ENCODE data around the gene PGBD5.

PGBD5 gene

DNA sequence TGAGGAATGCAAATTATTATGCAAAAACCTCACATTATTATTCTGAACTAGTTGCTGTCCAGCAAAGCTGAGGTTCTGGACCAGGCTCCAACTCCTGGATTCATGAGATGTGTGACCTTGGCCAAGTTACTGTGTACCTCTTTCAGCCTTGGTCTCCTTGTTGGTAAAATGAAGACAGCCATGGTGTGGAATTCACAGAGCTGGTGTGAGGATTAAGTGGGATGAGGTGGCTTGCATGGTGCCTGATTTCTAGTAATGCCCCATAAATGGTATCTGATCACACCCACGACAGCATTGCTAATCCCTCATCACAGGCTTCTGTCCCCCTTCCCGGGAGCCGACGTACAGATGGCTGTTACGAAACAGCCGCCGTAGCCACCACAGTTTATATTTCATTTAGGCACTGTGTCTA is 59.6 kb downstream of the PGBD5 start:
- H3K14ac ChIP-seq (ENCODE audit: low read length), result no peak overlapping the region
- no peaks in the 10 kb centered on the region for H3K9me3 ChIP-seq (replicated peaks in 1 of 2; ENCODE audit: control insufficient read depth in 2 of 2, insufficient read depth in 1 of 2, low read depth in 1 of 2, low read length in 2 of 2)
- no peak overlapping the region for H4K8ac ChIP-seq (ENCODE audit: low read depth, low read length)
- H2BK5ac ChIP-seq (ENCODE audit: low read length), result no peak overlapping the region
- no peak overlapping the region for H3K4ac ChIP-seq (ENCODE audit: low read length)
- no peak overlapping the region for H3K27ac ChIP-seq (replicated peaks; ENCODE audit: low read length)
- H3K18ac ChIP-seq (ENCODE audit: low read length), result no peak overlapping the region
- no peak overlapping the region for H3K23ac ChIP-seq (ENCODE audit: low read depth, low read length, poor library complexity)
- no peaks in the 10 kb centered on the region for H3K79me1 ChIP-seq (ENCODE audit: low read depth, low read length)
- DNase-seq (ENCODE audit: low spot score), result no peak
- H3K4me2 ChIP-seq (ENCODE audit: insufficient read depth, low read length, poor library complexity, severe bottlenecking), result no peak overlapping the region
- no CpG with 5 or more reads among the region's 7 CpGs for WGBS, 2 donors (ENCODE audit: extremely low coverage in 2 of 2, insufficient read length in 2 of 2, insufficient replicate concordance in 1 of 2)
- no peak overlapping the region for H4K91ac ChIP-seq (ENCODE audit: low read depth, low read length, poor library complexity)
- H2BK15ac ChIP-seq (ENCODE audit: low read length), result no peak overlapping the region
- no peaks in the 10 kb centered on the region for H3K27me3 ChIP-seq (ENCODE audit: control insufficient read depth in 3 of 3, insufficient read depth in 3 of 3, low read depth in 1 of 3, low read length in 3 of 3)
- peaks cover 0 to 2% of the 10 kb centered on the region in 2 donors for H3K4me1 ChIP-seq (ENCODE audit: control insufficient read depth in 2 of 2, insufficient read depth in 1 of 2, low read depth in 1 of 2, low read length in 2 of 2)
- H2AFZ ChIP-seq (ENCODE audit: low read length), result no peak overlapping the region
- H2BK12ac ChIP-seq (ENCODE audit: low read length), result no peak overlapping the region
- H3K36me3 ChIP-seq (replicated peaks in 1 of 2; ENCODE audit: control insufficient read depth in 2 of 2, insufficient read depth in 2 of 2, low read length in 2 of 2), result peaks cover 0 to 24% of the 10 kb centered on the region in 2 donors
- no peak overlapping the region for H2BK120ac ChIP-seq (ENCODE audit: low read depth, low read length)
- no peak overlapping the region for H3K4me3 ChIP-seq (ENCODE audit: low read length in 2 of 2)
- H3K9ac ChIP-seq (ENCODE audit: low read depth, low read length, poor library complexity), result no peak overlapping the region
- no peak overlapping the region for H2AK5ac ChIP-seq (ENCODE audit: low read depth, low read length)

DNA sequence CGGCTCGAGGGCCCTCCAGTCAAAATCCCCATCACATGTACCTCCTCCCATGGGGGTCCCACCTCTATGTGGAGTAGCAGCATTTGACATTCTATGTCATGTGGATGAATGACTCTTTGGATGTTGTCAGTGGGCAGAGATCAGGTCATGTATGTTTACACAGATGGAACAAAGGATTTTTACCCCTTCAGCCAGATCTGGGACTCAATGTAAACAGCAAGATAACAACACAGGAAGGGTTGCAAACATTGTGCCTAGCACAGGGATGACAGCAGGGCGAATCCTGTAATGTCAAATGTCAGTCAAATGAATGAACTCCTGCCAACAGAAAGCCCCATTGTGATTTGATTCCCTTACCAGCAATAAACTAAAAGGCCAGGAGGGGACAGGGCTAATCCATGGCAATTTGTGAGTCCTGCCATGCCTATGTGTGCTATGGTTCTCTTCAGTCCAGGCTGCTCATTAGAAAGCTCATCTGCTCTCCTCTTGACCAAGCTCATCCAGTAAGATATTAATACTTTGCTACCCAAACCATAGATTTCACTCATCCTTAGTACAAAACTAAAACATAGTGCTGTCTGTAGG is 60.3 kb downstream of the PGBD5 start:
- WGBS, 2 donors (ENCODE audit: extremely low coverage in 2 of 2, insufficient read length in 2 of 2, insufficient replicate concordance in 1 of 2), result no CpG with 5 or more reads among the region's 3 CpGs

DNA sequence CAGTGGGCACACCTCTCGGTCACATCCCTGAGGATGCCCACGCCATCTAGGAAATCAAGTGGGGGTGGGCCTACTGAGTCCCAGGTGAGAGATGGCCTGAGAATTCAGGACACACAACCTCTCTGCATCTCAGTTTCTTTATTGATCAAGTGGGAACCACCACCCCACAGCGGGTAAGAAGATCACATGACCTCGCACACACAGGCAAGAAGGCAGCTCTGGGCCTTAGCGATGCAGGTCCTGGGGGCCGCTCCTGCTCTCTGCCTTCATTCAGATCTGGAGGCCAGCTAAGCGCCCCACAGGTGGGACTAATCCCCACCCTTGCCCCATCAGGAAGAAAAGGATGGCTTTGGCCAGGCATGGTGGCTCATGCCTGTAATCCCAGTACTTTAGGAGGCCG is 63.2 kb downstream of the PGBD5 start:
- H3K18ac ChIP-seq (ENCODE audit: low read length), result no peak overlapping the region
- H3K4ac ChIP-seq (ENCODE audit: low read length), result no peak overlapping the region
- no peak overlapping the region for H3K4me2 ChIP-seq (ENCODE audit: insufficient read depth, low read length, poor library complexity, severe bottlenecking)
- H2BK15ac ChIP-seq (ENCODE audit: low read length), result no peak overlapping the region
- H3K27me3 ChIP-seq (ENCODE audit: control insufficient read depth in 3 of 3, insufficient read depth in 3 of 3, low read depth in 1 of 3, low read length in 3 of 3), result no peaks in the 10 kb centered on the region
- H3K14ac ChIP-seq (ENCODE audit: low read length), result no peak overlapping the region
- no peak overlapping the region for H2AFZ ChIP-seq (ENCODE audit: low read length)
- WGBS, 2 donors (ENCODE audit: extremely low coverage in 2 of 2, insufficient read length in 2 of 2, insufficient replicate concordance in 1 of 2), result no CpG with 5 or more reads among the region's 8 CpGs
- no peak overlapping the region for H3K23ac ChIP-seq (ENCODE audit: low read depth, low read length, poor library complexity)
- H3K79me1 ChIP-seq (ENCODE audit: low read depth, low read length), result no peaks in the 10 kb centered on the region
- no peak overlapping the region for H2BK12ac ChIP-seq (ENCODE audit: low read length)
- H3K9me3 ChIP-seq (replicated peaks in 1 of 2; ENCODE audit: control insufficient read depth in 2 of 2, insufficient read depth in 1 of 2, low read depth in 1 of 2, low read length in 2 of 2), result no peaks in the 10 kb centered on the region
- no peak overlapping the region for H3K27ac ChIP-seq (replicated peaks; ENCODE audit: low read length)
- H2AK5ac ChIP-seq (ENCODE audit: low read depth, low read length), result peak overlapping the region; percentile 6
- H2BK120ac ChIP-seq (ENCODE audit: low read depth, low read length), result no peak overlapping the region
- H4K8ac ChIP-seq (ENCODE audit: low read depth, low read length), result no peak overlapping the region
- H4K91ac ChIP-seq (ENCODE audit: low read depth, low read length, poor library complexity), result no peak overlapping the region
- no peak for DNase-seq (ENCODE audit: low spot score)
- peaks cover 0 to 2% of the 10 kb centered on the region in 2 donors for H3K4me1 ChIP-seq (ENCODE audit: control insufficient read depth in 2 of 2, insufficient read depth in 1 of 2, low read depth in 1 of 2, low read length in 2 of 2)
- H3K4me3 ChIP-seq (ENCODE audit: low read length in 2 of 2), result no peak overlapping the region
- peaks cover 0 to 2% of the 10 kb centered on the region in 2 donors for H3K36me3 ChIP-seq (replicated peaks in 1 of 2; ENCODE audit: control insufficient read depth in 2 of 2, insufficient read depth in 2 of 2, low read length in 2 of 2)
- no peak overlapping the region for H2BK5ac ChIP-seq (ENCODE audit: low read length)
- H3K9ac ChIP-seq (ENCODE audit: low read depth, low read length, poor library complexity), result no peak overlapping the region

More for the DNA sequence above, 60.3 kb downstream of the PGBD5 start:
- H3K36me3 ChIP-seq (replicated peaks in 1 of 2; ENCODE audit: control insufficient read depth in 2 of 2, insufficient read depth in 2 of 2, low read length in 2 of 2), result peaks cover 0 to 18% of the 10 kb centered on the region in 2 donors
- H3K9me3 ChIP-seq (replicated peaks in 1 of 2; ENCODE audit: control insufficient read depth in 2 of 2, insufficient read depth in 1 of 2, low read depth in 1 of 2, low read length in 2 of 2), result no peaks in the 10 kb centered on the region
- H4K8ac ChIP-seq (ENCODE audit: low read depth, low read length), result no peak overlapping the region
- no peak overlapping the region for H2AFZ ChIP-seq (ENCODE audit: low read length)
- DNase-seq (ENCODE audit: low spot score), result no peak
- H4K91ac ChIP-seq (ENCODE audit: low read depth, low read length, poor library complexity), result no peak overlapping the region
- no peaks in the 10 kb centered on the region for H3K27me3 ChIP-seq (ENCODE audit: control insufficient read depth in 3 of 3, insufficient read depth in 3 of 3, low read depth in 1 of 3, low read length in 3 of 3)
- no peak overlapping the region for H2BK12ac ChIP-seq (ENCODE audit: low read length)
- H3K23ac ChIP-seq (ENCODE audit: low read depth, low read length, poor library complexity), result no peak overlapping the region
- H2BK5ac ChIP-seq (ENCODE audit: low read length), result no peak overlapping the region
- H2BK120ac ChIP-seq (ENCODE audit: low read depth, low read length), result no peak overlapping the region
- no peak overlapping the region for H3K4me2 ChIP-seq (ENCODE audit: insufficient read depth, low read length, poor library complexity, severe bottlenecking)
- H3K27ac ChIP-seq (replicated peaks; ENCODE audit: low read length), result no peak overlapping the region
- no peak overlapping the region for H2AK5ac ChIP-seq (ENCODE audit: low read depth, low read length)
- peaks cover 0 to 2% of the 10 kb centered on the region in 2 donors for H3K4me1 ChIP-seq (ENCODE audit: control insufficient read depth in 2 of 2, insufficient read depth in 1 of 2, low read depth in 1 of 2, low read length in 2 of 2)
- no peak overlapping the region for H3K18ac ChIP-seq (ENCODE audit: low read length)
- H3K9ac ChIP-seq (ENCODE audit: low read depth, low read length, poor library complexity), result no peak overlapping the region
- no peak overlapping the region for H3K4ac ChIP-seq (ENCODE audit: low read length)
- no peak overlapping the region for H2BK15ac ChIP-seq (ENCODE audit: low read length)
- H3K14ac ChIP-seq (ENCODE audit: low read length), result no peak overlapping the region
- no peak overlapping the region for H3K4me3 ChIP-seq (ENCODE audit: low read length in 2 of 2)
- no peaks in the 10 kb centered on the region for H3K79me1 ChIP-seq (ENCODE audit: low read depth, low read length)

DNA sequence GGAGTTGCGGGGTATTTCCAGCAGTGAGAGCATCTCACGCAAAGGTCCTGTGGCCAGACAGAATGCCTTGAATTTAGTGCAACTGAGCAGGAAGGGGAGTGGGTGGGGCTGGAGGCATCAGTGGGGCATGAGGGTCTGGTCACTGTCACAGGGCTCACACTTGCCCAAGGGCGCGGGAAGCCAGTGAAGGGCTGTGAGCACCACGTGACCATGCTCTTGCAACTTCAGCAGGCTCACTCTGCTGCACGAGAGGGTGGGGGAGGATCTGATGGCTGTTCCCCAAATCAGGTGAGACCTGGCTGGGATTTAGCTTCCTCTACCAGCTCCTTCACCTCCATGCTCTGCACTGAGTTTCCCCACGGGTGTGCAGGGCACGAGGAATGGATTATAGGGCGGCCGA is 64.2 kb downstream of the PGBD5 start:
- Histone ChIP-seq H2BK15ac (ENCODE audit: low read length) (no peak overlapping the region), H3K4me3 (ENCODE audit: low read length in 2 of 2) (no peak overlapping the region), H2BK120ac (ENCODE audit: low read depth, low read length) (no peak overlapping the region), H3K4me1 (ENCODE audit: control insufficient read depth in 2 of 2, insufficient read depth in 1 of 2, low read depth in 1 of 2, low read length in 2 of 2) (peaks cover 0 to 2% of the 10 kb centered on the region in 2 donors), H4K91ac (ENCODE audit: low read depth, low read length, poor library complexity) (no peak overlapping the region), H3K9ac (ENCODE audit: low read depth, low read length, poor library complexity) (no peak overlapping the region), H3K9me3 (replicated peaks in 1 of 2; ENCODE audit: control insufficient read depth in 2 of 2, insufficient read depth in 1 of 2, low read depth in 1 of 2, low read length in 2 of 2) (no peaks in the 10 kb centered on the region), H2AK5ac (ENCODE audit: low read depth, low read length) (peak overlapping the region; percentile 64), H2BK12ac (ENCODE audit: low read length) (no peak overlapping the region), H3K27me3 (ENCODE audit: control insufficient read depth in 3 of 3, insufficient read depth in 3 of 3, low read depth in 1 of 3, low read length in 3 of 3) (no peaks in the 10 kb centered on the region), H3K4ac (ENCODE audit: low read length) (no peak overlapping the region), H3K27ac (replicated peaks; ENCODE audit: low read length) (no peak overlapping the region), H3K23ac (ENCODE audit: low read depth, low read length, poor library complexity) (no peak overlapping the region), H3K18ac (ENCODE audit: low read length) (peak overlapping the region; percentile 23), H3K79me1 (ENCODE audit: low read depth, low read length) (no peaks in the 10 kb centered on the region), H2AFZ (ENCODE audit: low read length) (no peak overlapping the region), H4K8ac (ENCODE audit: low read depth, low read length) (no peak overlapping the region), H3K4me2 (ENCODE audit: insufficient read depth, low read length, poor library complexity, severe bottlenecking) (no peak overlapping the region), H2BK5ac (ENCODE audit: low read length) (no peak overlapping the region), H3K36me3 (replicated peaks in 1 of 2; ENCODE audit: control insufficient read depth in 2 of 2, insufficient read depth in 2 of 2, low read length in 2 of 2) (peaks cover 0 to 6% of the 10 kb centered on the region in 2 donors), H3K14ac (ENCODE audit: low read length) (no peak overlapping the region)
- DNase-seq (ENCODE audit: low spot score), result no peak
- WGBS, 2 donors (ENCODE audit: extremely low coverage in 2 of 2, insufficient read length in 2 of 2, insufficient replicate concordance in 1 of 2), result no CpG with 5 or more reads among the region's 10 CpGs
